Activated CD4-positive, alpha-beta memory T cell treated with anti-CD3 and anti-CD28 coated beads for 36 hours (primary cell): ENCODE measurements around the gene IQSEC1. TPM values are rescaled to one million over a fixed set of nuclear protein-coding genes. Genes with fewer than 3 reads are reported as not detected.

Experiments used
- CTCF ChIA-PET: fragments of 350-600 bp; sonication (Branson Sonifier 250); formaldehyde crosslinking; loops from one replicate; lab custom pipeline; 2021; ENCODE audit warnings: antibody characterized with exemption, inconsistent platforms; lab: Charles Lee
- POLR2A ChIA-PET: fragments of 350-600 bp; sonication (Branson Sonifier 250); formaldehyde crosslinking; loops from one replicate; lab custom pipeline; 2021; ENCODE audit warnings: antibody characterized with exemption; lab: Charles Lee
- DNase-seq: peaks from one replicate; pipeline ENCODE4 v3.0.0-alpha.2; 2020
- H3K27ac Mint-ChIP-seq: one replicate; pipeline ENCODE4 v1.8.0; 2021; ENCODE audit warnings: mixed read lengths
- H3K27me3 Mint-ChIP-seq: one replicate; pipeline ENCODE4 v1.8.0; 2021; ENCODE audit warnings: mixed read lengths
- H3K36me3 Mint-ChIP-seq: one replicate; pipeline ENCODE4 v1.8.0; 2021; ENCODE audit warnings: mixed read lengths
- H3K4me1 Mint-ChIP-seq: one replicate; pipeline ENCODE4 v1.8.0; 2021; ENCODE audit warnings: low read depth, mixed read lengths
- H3K4me3 Mint-ChIP-seq: one replicate; pipeline ENCODE4 v1.8.0; 2021; ENCODE audit warnings: mild to moderate bottlenecking, mixed read lengths
- H3K9me3 Mint-ChIP-seq: one replicate; pipeline ENCODE4 v1.8.0; 2021; ENCODE audit warnings: mixed read lengths
- intact Hi-C: fragments of 100-400 bp; cut with micrococcal nuclease; formaldehyde crosslinking; loops from one replicate; pipeline ENCODE4 v1.15.1; 2023
- total RNA-seq, 2 experiments: library from RNA; stranded (reverse); gene quantifications; one replicate each; pipeline ENCODE4 v1.2.3, GENCODE V29; 2021

Gene IQSEC1
- total RNA-seq, 2 experiments from 2014 or later: 42.5 to 43.8 TPM

GRCh38 chr3:12940854-12941253 is 132.4 kb downstream of the IQSEC1 start:
- H3K36me3 Mint-ChIP-seq: no peaks in the 10 kb centered on the region

GRCh38 chr3:12939137-12939536 is 134.1 kb downstream of the IQSEC1 start:
- H3K27ac Mint-ChIP-seq: no peak overlapping the region
- ChIA-PET CTCF (no interaction called here), POLR2A (no interaction called here)
- DNase-seq: no peak
- H3K4me1 Mint-ChIP-seq: no peaks in the 10 kb centered on the region
- no peak overlapping the region for H3K4me3 Mint-ChIP-seq
- intact Hi-C loops: no loop called here
- H3K9me3 Mint-ChIP-seq: no peaks in the 10 kb centered on the region
- H3K27me3 Mint-ChIP-seq: no peaks in the 10 kb centered on the region
- H3K36me3 Mint-ChIP-seq: peaks cover 4% of the 10 kb centered on the region

More at GRCh38 chr3:12940854-12941253, 132.4 kb downstream of the IQSEC1 start:
- ChIA-PET POLR2A (no interaction called here), CTCF (interaction anchor here (1.3 to 1.6 kb wide), 2 partner anchors 43 to 49 kb away, joined by 4 read pairs; no protein-coding TSS in a partner anchor)
- Mint-ChIP-seq H3K4me1 (peaks cover 1% of the 10 kb centered on the region), H3K27ac (no peak overlapping the region), H3K9me3 (no peaks in the 10 kb centered on the region), H3K27me3 (no peaks in the 10 kb centered on the region), H3K4me3 (no peak overlapping the region)
- intact Hi-C loops: no loop called here
- DNase-seq: no peak

GRCh38 chr3:12938258-12938711 is 134.9 kb downstream of the IQSEC1 start:
- H3K27ac Mint-ChIP-seq: no peak overlapping the region
- ChIA-PET POLR2A (no interaction called here), CTCF (no interaction called here)
- no peak for DNase-seq
- H3K27me3 Mint-ChIP-seq: no peaks in the 10 kb centered on the region
- peaks cover 4% of the 10 kb centered on the region for H3K36me3 Mint-ChIP-seq
- no peaks in the 10 kb centered on the region for H3K9me3 Mint-ChIP-seq
- intact Hi-C loops: no loop called here
- H3K4me3 Mint-ChIP-seq: no peak overlapping the region
- no peaks in the 10 kb centered on the region for H3K4me1 Mint-ChIP-seq

GRCh38 chr3:12935861-12936830 is 137.1 kb downstream of the IQSEC1 start:
- no peaks in the 10 kb centered on the region for H3K27me3 Mint-ChIP-seq
- ChIA-PET POLR2A (no interaction called here), CTCF (no interaction called here)
- H3K4me1 Mint-ChIP-seq: no peaks in the 10 kb centered on the region
- H3K27ac Mint-ChIP-seq: no peak overlapping the region
- DNase-seq: no peak
- H3K4me3 Mint-ChIP-seq: no peak overlapping the region
- no peaks in the 10 kb centered on the region for H3K9me3 Mint-ChIP-seq
- peaks cover 4% of the 10 kb centered on the region for H3K36me3 Mint-ChIP-seq
- intact Hi-C loops: no loop called here

GRCh38 chr3:12935023-12935860 is 138.0 kb downstream of the IQSEC1 start:
- H3K36me3 Mint-ChIP-seq: peaks cover 4% of the 10 kb centered on the region
- no peaks in the 10 kb centered on the region for H3K9me3 Mint-ChIP-seq
- H3K27me3 Mint-ChIP-seq: no peaks in the 10 kb centered on the region
- intact Hi-C loops: no loop called here
- ChIA-PET POLR2A (no interaction called here), CTCF (no interaction called here)
- DNase-seq: no peak
- no peak overlapping the region for H3K27ac Mint-ChIP-seq
- no peak overlapping the region for H3K4me3 Mint-ChIP-seq
- H3K4me1 Mint-ChIP-seq: no peaks in the 10 kb centered on the region

GRCh38 chr3:12934431-12934830 is 138.8 kb downstream of the IQSEC1 start:
- Mint-ChIP-seq H3K27ac (no peak overlapping the region), H3K4me1 (peaks cover 7% of the 10 kb centered on the region), H3K27me3 (no peaks in the 10 kb centered on the region), H3K36me3 (peaks cover 4% of the 10 kb centered on the region), H3K9me3 (no peaks in the 10 kb centered on the region), H3K4me3 (no peak overlapping the region)
- CTCF ChIA-PET: no interaction called here
- POLR2A ChIA-PET: no interaction called here
- DNase-seq: no peak
- intact Hi-C loops: no loop called here

- Mint-ChIP-seq H3K27ac (no peak overlapping the region), H3K4me1 (peaks cover 8% of the 10 kb centered on the region), H3K27me3 (no peaks in the 10 kb centered on the region), H3K36me3 (peaks cover 4% of the 10 kb centered on the region), H3K4me3 (no peak overlapping the region), H3K9me3 (no peaks in the 10 kb centered on the region)
- CTCF ChIA-PET: no interaction called here
- POLR2A ChIA-PET: no interaction called here
- intact Hi-C loops: no loop called here
- DNase-seq: no peak
Observed at GRCh38 chr3:12933901-12934300, 139.3 kb downstream of the IQSEC1 start.

- peaks cover 6% of the 10 kb centered on the region for H3K36me3 Mint-ChIP-seq
- H3K4me1 Mint-ChIP-seq: peaks cover 8% of the 10 kb centered on the region
- no peak overlapping the region for H3K27ac Mint-ChIP-seq
- no peak overlapping the region for H3K4me3 Mint-ChIP-seq
- POLR2A ChIA-PET: no interaction called here
- H3K27me3 Mint-ChIP-seq: no peaks in the 10 kb centered on the region
- CTCF ChIA-PET: interaction anchor here (1.2 to 4.5 kb wide), 2 partner anchors 50 to 63 kb away, joined by 4 to 24 read pairs; no protein-coding TSS in a partner anchor
- no peak for DNase-seq
- H3K9me3 Mint-ChIP-seq: no peaks in the 10 kb centered on the region
- intact Hi-C loops: no loop called here
Observed at GRCh38 chr3:12932754-12933153, 140.5 kb downstream of the IQSEC1 start.

- Mint-ChIP-seq H3K4me1 (peaks cover 8% of the 10 kb centered on the region), H3K36me3 (peaks cover 6% of the 10 kb centered on the region), H3K4me3 (no peak overlapping the region), H3K27me3 (no peaks in the 10 kb centered on the region), H3K27ac (no peak overlapping the region), H3K9me3 (no peaks in the 10 kb centered on the region)
- POLR2A ChIA-PET: no interaction called here
- intact Hi-C loops: no loop called here
- no peak for DNase-seq
- CTCF ChIA-PET: interaction anchor here (1.0 to 4.5 kb wide), 4 partner anchors 13 to 63 kb away, joined by 3 to 24 read pairs (median 4); no protein-coding TSS in a partner anchor
Observed at GRCh38 chr3:12932347-12932746, 140.9 kb downstream of the IQSEC1 start.

GRCh38 chr3:12931273-12931905 is 141.8 kb downstream of the IQSEC1 start:
- ChIA-PET POLR2A (no interaction called here), CTCF (interaction anchor here (1.0 to 4.5 kb wide), 4 partner anchors 14 to 64 kb away, joined by 3 to 24 read pairs (median 4); no protein-coding TSS in a partner anchor)
- no peaks in the 10 kb centered on the region for H3K9me3 Mint-ChIP-seq
- peaks cover 7% of the 10 kb centered on the region for H3K36me3 Mint-ChIP-seq
- intact Hi-C loops: no loop called here
- H3K27me3 Mint-ChIP-seq: no peaks in the 10 kb centered on the region
- peaks cover 8% of the 10 kb centered on the region for H3K4me1 Mint-ChIP-seq
- no peak for DNase-seq
- no peak overlapping the region for H3K4me3 Mint-ChIP-seq
- no peak overlapping the region for H3K27ac Mint-ChIP-seq

- ChIA-PET POLR2A (no interaction called here), CTCF (interaction anchor here (0.8 to 4.5 kb wide), 2 partner anchors 19 to 53 kb away, joined by 4 to 24 read pairs; no protein-coding TSS in a partner anchor)
- intact Hi-C loops: no loop called here
- peaks cover 8% of the 10 kb centered on the region for H3K4me1 Mint-ChIP-seq
- H3K4me3 Mint-ChIP-seq: no peak overlapping the region
- no peaks in the 10 kb centered on the region for H3K27me3 Mint-ChIP-seq
- DNase-seq: peak; percentile 44
- no peaks in the 10 kb centered on the region for H3K9me3 Mint-ChIP-seq
- peaks cover 6% of the 10 kb centered on the region for H3K36me3 Mint-ChIP-seq
- H3K27ac Mint-ChIP-seq: peak overlapping the region; percentile 73
Observed at GRCh38 chr3:12929801-12930200, 143.4 kb downstream of the IQSEC1 start.
